ENCODE measurements around the gene VAV1. TPM values are rescaled to one million over a fixed set of nuclear protein-coding genes. Genes with fewer than 3 reads are reported as not detected.

Gene VAV1
- total and polyA plus RNA-seq, 2 experiments from 2014 or later, result 0.82 to 1.8 TPM

- TF ChIP-seq ETS1 (IDR thresholded peaks at IDR 0.05) (no peak), ZNF331 (CRISPR knock-in tag; IDR thresholded peaks at IDR 0.05; ENCODE audit: low read depth) (no peak), EZH2 (IDR thresholded peaks at IDR 0.05; ENCODE audit: low read depth, unreplicated experiment) (no peak), CTCF (conservative IDR thresholded peaks at IDR 0.05; ENCODE audit: low read depth in 2 of 2) (no peak), EZH2phosphoT487 (IDR thresholded peaks at IDR 0.05; ENCODE audit: unreplicated experiment) (no peak), POLR2AphosphoS5 (IDR thresholded peaks at IDR 0.05; ENCODE audit: low read depth) (no peak), JUNB (IDR thresholded peaks at IDR 0.05; ENCODE audit: unreplicated experiment) (no peak)
Observed at GRCh38 chr19:6903446-6903845, 130.9 kb downstream of the VAV1 start (continued).

- no peak for DNase-seq (ENCODE audit: low spot score)
- H3F3A ChIP-seq (replicated peaks; ENCODE audit: low read depth), result no peaks in the 10 kb centered on the region; the same call in 1 of the 2 replicates
- no peaks in the 10 kb centered on the region for H3K27me3 ChIP-seq (ENCODE audit: insufficient read depth)
- H3K27ac ChIP-seq (ENCODE audit: low read depth), result no peak overlapping the region
- no peak overlapping the region for H3K4me3 ChIP-seq
- Mint-ChIP-seq H3K4me3 (no peak overlapping the region), H3K27ac (no peak overlapping the region), H3K27me3 (ENCODE audit: insufficient read depth, low read depth, poor library complexity) (no peaks in the 10 kb centered on the region), H3K4me1 (no peaks in the 10 kb centered on the region), H3K9me3 (peaks cover 91% of the 10 kb centered on the region), H3K36me3 (ENCODE audit: low read depth) (peaks cover 49% of the 10 kb centered on the region)
- no peaks in the 10 kb centered on the region for H3K4me1 ChIP-seq (ENCODE audit: insufficient read depth)
- ATAC-seq, result no peak
- H4K20me1 ChIP-seq (replicated peaks; ENCODE audit: insufficient read depth), result no peaks in the 10 kb centered on the region
- H3K4me2 ChIP-seq, result no peak overlapping the region
- no peaks in the 10 kb centered on the region for H3K9me2 ChIP-seq (ENCODE audit: insufficient read depth)
- H3K79me2 ChIP-seq (replicated peaks; ENCODE audit: insufficient read depth), result no peaks in the 10 kb centered on the region
- H3K36me3 ChIP-seq (ENCODE audit: insufficient read depth), result no peaks in the 10 kb centered on the region
- H2AFZ ChIP-seq, result no peak overlapping the region
- TF ChIP-seq EZH2phosphoT487 (IDR thresholded peaks at IDR 0.05; ENCODE audit: unreplicated experiment), result no peak
- TF ChIP-seq JUNB (IDR thresholded peaks at IDR 0.05; ENCODE audit: unreplicated experiment), result no peak
- no peak for TF ChIP-seq ZNF462 (CRISPR knock-in tag; IDR thresholded peaks at IDR 0.05)
- no peak for TF ChIP-seq ZNF331 (CRISPR knock-in tag; IDR thresholded peaks at IDR 0.05; ENCODE audit: low read depth)
- TF ChIP-seq EZH2 (IDR thresholded peaks at IDR 0.05; ENCODE audit: low read depth, unreplicated experiment), result no peak
- TF ChIP-seq CREB1 (CRISPR knock-in tag; IDR thresholded peaks at IDR 0.05; ENCODE audit: low read depth), result no peak
- TF ChIP-seq ETS1 (IDR thresholded peaks at IDR 0.05), result no peak
- no peak for TF ChIP-seq REST (IDR thresholded peaks at IDR 0.05; ENCODE audit: unreplicated experiment)
Observed at GRCh38 chr19:6906559-6907060, 134.1 kb downstream of the VAV1 start.

Data from GM23338 (cell line).